GM19397 (cell line): ENCODE data around the gene CLTCL1.
"Not testable (repeated sequence)": the region's sequence is repeated elsewhere in the genome, so short reads cannot be mapped to it uniquely, and the experiment has no call there.

Source experiments
- ATAC-seq: cut with Tn5 transposase; IDR thresholded peaks from one replicate; pipeline ENCODE4 v1.9.1; 2021; ENCODE audit warnings: mild to moderate bottlenecking, moderate library complexity; ENCODE audit not compliant: unreplicated experiment

Gene CLTCL1

GRCh38 chr22:19291218-19291579 lies 320 bp downstream of the CLTCL1 start:
- ATAC-seq = peak; percentile 39

GRCh38 chr22:19290400-19291217 lies 910 bp downstream of the CLTCL1 start:
- no peak for ATAC-seq

DNA sequence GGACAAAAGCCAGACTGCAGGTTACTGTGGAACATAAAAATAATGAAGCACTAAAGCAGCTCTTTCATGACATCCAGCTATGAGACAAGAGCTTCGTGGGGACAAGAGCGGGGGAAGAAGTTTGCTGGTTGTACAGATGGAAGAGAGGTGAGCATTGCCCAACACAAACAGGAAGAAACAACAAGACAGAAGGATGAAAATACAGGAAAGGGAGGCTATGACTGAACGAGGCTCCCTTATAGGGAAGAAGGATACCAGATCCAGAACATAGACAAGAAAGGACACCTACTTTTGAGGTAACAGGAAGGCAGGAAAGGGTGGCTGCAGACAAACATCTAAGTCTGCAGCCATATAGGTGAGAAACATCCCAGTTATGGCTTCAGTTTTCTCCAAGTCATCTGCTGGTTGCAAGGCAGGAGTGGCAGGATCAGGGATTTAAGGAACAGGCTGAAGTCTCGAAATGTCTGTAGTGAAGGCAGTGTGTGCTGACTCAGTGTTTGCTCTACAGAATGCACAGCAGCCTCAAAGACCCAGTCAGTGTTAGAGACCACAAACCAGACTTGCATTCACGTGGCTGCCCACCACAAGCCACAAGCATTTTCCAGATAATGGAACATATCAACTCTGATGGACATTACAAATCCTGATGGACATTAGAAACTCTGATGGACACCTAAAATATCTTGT lies 1.9 kb downstream of the CLTCL1 start:
- ATAC-seq = no peak

DNA sequence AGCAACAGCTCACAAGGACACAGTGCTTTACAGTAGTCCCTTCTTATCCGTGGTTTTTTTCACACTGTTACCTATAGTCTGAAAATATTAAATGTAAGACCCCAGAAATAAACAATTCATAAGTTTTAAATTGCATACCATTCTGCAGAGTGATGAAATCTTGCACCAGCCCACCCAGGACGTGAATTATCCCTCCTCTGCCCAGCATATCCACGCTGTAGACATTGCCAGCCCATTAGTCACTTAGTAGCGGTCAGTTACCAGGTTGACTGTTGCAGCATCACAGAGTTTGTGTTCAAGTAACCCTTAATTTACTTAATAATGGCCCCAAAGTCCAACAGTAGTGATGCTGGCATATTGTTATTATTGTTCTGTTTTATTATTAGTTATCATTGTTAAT lies 3.6 kb downstream of the CLTCL1 start:
- ATAC-seq = no peak

DNA sequence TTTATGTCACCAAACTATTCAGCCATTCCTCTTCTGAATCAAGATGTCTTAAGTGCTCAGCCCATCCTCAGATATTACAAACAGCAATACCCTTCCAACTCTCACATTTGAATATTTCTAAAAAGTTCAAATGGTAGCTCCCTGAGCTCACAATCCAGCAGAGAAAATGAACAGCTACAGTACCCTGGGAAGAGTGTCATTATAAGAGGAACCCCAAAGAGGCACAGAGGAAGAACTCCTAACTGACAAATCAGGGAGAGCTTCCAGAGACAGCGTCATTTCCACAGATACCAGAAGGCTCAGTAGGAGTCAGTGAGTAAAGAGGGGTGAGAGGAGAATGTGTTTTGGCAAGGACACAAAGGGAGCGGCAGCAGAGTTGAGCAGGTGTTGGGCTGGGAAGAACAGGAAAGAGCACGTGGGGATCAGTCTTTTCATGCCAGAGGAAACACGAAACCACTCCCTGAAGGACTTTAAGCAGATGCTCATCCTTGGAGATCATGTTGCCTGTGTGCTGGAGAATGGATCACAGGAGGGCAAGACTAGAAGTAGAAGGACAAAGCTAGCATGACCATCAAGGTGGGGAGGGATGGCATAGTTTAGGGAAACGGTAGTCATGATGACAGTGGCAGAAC lies 4.3 kb downstream of the CLTCL1 start:
- ATAC-seq = no peak

DNA sequence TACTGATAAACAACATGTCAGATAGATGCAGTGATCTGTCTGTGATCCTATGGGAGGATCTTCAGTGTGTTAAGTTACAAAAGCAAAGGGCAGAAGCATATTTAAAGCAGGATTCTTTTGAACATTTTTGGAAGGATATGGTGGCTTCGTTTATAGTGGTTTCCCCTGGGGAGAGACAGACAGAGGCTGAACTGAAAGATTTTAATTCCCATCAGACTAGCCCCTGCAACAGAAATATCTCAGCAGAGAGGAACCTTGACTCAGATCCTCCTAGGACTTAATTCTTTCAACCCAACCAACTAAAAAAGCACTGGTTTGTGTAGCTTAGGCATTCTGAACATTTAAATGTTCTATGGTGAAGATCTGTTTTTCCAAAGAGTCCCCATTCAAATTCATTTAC lies 5.7 kb downstream of the CLTCL1 start:
- no peak for ATAC-seq

DNA sequence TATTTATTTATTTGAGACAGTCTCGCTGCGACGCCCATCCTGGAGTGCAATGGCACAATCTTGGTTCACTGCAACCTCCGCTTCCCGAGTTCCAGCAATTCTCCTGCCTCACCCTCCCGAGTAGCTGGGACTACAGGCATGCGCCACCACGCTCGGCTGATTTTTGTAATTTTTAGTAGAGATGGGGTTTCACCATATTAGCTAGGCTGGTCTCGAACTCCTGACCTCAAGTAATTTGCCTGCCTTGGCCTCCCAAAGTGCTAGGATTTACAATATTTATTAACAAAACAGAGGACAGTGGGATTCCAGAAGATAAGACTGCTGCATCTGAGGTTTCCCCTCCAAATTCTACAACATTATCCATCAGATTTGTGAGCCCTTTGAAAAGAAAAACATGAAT lies 12.4 kb downstream of the CLTCL1 start:
- not testable (repeated sequence) for ATAC-seq

- ATAC-seq = no peak
Measured at GRCh38 chr22:19277785-19278184, 13.7 kb downstream of the CLTCL1 start.

DNA sequence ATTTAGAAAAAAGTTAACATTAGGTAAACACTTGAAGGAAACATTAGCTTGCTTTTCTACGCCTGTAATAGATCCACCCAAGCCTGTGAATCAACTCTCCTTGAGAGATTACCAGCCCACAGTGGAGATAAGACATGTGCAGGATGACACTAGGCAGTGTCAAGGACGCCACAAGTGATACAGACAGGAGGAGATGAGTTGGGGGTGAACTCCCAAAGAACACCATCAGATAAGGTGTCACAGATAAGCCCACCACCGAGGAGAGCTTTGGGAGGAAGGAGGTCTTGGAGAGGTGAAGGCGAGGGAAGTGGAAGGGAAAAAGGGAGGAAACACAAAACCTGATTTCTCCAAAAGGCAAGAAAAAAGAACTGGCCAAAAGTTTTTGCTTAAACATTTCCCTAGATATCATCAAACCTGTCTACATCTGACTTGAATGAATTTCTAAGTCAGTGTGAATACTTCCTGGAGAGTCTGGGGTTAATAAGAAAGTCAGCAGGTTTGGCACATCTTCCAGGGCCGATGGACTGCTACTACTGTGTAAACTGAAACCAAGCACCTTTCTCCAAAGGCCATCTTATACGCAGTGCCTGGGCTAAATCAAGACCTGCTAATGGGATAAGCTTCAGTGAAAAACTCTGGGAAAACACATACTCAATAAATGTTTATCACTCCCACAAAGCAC lies 15.5 kb downstream of the CLTCL1 start:
- no peak for ATAC-seq

GRCh38 chr22:19275513-19275912 lies 16.0 kb downstream of the CLTCL1 start:
- ATAC-seq = no peak

GRCh38 chr22:19275104-19275503 lies 16.4 kb downstream of the CLTCL1 start:
- ATAC-seq = no peak

- no peak for ATAC-seq
Measured at GRCh38 chr22:19271856-19272535, 19.5 kb downstream of the CLTCL1 start.

- ATAC-seq = no peak
Measured at GRCh38 chr22:19271273-19271855, 20.2 kb downstream of the CLTCL1 start.

DNA sequence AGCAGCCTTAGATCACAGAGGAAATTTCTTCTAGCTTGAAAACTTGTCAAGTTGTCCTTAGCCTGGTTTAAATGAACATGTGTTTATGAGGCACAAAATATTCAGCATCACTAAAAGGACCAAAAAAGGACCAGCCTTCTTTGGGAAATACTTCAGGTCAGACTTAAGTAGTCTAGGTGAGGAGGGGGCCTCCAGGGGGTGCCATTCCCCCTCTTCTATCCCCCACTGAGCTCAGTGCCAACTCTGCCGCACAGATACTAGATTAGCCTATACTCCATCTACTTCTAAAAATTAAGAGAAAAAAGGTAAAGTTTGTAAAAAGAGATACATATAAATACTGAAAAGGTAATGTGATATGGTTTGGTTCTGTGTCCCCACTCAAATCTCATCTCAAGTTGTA lies 20.6 kb downstream of the CLTCL1 start:
- no peak for ATAC-seq

- ATAC-seq = no peak
Measured at GRCh38 chr22:19266547-19267086, 24.9 kb downstream of the CLTCL1 start.

GRCh38 chr22:19265779-19266178 lies 25.7 kb downstream of the CLTCL1 start:
- no peak for ATAC-seq

GRCh38 chr22:19260804-19261203 lies 30.7 kb downstream of the CLTCL1 start:
- ATAC-seq = no peak

GRCh38 chr22:19260194-19260593 lies 31.3 kb downstream of the CLTCL1 start:
- ATAC-seq = no peak

DNA sequence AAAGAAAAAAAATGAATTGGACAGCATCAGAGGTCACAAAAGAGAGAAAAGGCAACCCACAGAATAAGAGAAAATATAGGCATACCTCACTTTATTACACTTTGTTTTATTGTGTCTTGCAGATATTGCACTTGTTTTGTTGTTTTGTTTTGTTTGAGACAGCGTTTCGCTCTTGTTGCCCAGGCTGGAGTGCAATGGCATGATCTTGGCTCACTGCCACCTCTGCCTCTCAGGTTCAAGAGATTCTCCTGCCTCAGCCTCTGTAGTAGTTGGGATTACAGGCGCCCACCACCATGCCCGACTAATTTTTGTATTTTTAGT lies 32.6 kb downstream of the CLTCL1 start:
- ATAC-seq = not testable (repeated sequence)

DNA sequence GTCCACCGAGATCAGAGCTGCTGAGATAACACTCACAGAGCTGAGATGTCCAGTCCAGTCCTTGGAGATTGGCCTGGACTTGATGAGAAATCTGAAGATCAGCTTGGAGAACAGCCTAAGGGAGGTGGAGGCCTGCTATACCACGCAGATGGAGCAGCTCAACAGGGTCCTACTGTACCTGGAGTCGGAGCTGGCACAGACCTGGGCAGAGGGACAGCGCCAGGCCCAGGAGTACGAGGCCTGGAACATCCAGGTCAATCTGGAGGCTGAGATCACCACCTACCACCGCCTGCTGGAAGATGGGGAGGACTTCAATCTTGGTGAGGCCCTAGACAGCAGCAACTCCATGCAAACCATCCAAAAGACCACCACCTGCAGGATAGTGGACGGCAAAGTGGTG lies 33.1 kb downstream of the CLTCL1 start:
- no peak for ATAC-seq
